ENCODE measurements around the gene LPAR1.

DNA sequence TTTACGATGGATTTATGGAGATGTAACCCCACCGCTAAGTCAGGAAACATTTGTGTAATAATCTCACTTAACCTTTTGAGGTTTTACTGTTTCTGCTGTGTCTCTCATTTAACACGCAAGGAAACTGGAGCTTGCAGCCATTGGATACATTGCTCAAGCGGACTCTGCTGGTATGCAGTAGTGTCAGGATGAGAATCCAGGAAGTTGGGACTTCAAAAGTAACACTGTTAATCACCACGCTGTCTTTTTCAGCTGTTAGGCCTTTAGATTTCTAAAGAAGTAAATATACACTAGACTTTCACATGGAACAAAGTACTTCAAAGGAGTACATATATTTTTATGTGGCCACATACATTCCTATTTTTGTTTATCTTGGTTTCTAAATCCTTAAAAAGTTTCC, 114.7 kb downstream of the LPAR1 start:
- TF ChIP-seq POLR2A (IDR thresholded peaks at IDR 0.05): no peak
- TF ChIP-seq, protein P1, sequence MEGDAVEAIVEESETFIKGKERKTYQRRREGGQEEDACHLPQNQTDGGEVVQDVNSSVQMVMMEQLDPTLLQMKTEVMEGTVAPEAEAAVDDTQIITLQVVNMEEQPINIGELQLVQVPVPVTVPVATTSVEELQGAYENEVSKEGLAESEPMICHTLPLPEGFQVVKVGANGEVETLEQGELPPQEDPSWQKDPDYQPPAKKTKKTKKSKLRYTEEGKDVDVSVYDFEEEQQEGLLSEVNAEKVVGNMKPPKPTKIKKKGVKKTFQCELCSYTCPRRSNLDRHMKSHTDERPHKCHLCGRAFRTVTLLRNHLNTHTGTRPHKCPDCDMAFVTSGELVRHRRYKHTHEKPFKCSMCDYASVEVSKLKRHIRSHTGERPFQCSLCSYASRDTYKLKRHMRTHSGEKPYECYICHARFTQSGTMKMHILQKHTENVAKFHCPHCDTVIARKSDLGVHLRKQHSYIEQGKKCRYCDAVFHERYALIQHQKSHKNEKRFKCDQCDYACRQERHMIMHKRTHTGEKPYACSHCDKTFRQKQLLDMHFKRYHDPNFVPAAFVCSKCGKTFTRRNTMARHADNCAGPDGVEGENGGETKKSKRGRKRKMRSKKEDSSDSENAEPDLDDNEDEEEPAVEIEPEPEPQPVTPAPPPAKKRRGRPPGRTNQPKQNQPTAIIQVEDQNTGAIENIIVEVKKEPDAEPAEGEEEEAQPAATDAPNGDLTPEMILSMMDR (IDR thresholded peaks at IDR 0.05): no peak

All from adrenal gland (tissue), 5 donors.